Lung (tissue), 12 donors: ENCODE results near the gene COL4A6. TPM values are rescaled to one million over a fixed set of nuclear protein-coding genes. Genes with fewer than 3 reads are reported as not detected.

Source experiments
- ATAC-seq: fragments of 200-7000 bp; cut with Tn5 transposase; one replicate; pipeline ENCODE4 v1.9.1; 2020; ENCODE audit warnings: moderate number of reproducible peaks; ENCODE audit not compliant: insufficient read depth, low FRiP score
- DNase-seq, 3 donors: peaks; one replicate each; pipeline ENCODE4 v3.0.0-alpha.2; 2013 to 2017
- H3K27ac ChIP-seq, 2 donors: one replicate each; pipeline ENCODE4 v1.5.1; 2013; ENCODE audit warnings: mild to moderate bottlenecking in 2 of 2, moderate library complexity in 2 of 2, control low read depth in 1 of 2, inconsistent platforms in 1 of 2, low read depth in 1 of 2, low read length in 1 of 2
- H3K27me3 ChIP-seq, 3 donors: one replicate each; pipeline ENCODE4 v1.5.1; 2013; ENCODE audit warnings: low read length in 2 of 3; ENCODE audit not compliant: control insufficient read depth in 3 of 3, insufficient read depth in 3 of 3
- H3K36me3 ChIP-seq, 4 donors: one replicate each; pipeline ENCODE4 v1.5.1; 2013; ENCODE audit warnings: low read length in 4 of 4, mild to moderate bottlenecking in 1 of 4, moderate library complexity in 1 of 4; ENCODE audit not compliant: control insufficient read depth in 4 of 4, insufficient read depth in 4 of 4
- H3K4me1 ChIP-seq, 5 donors: one replicate each; pipeline ENCODE4 v1.5.1; 2013; ENCODE audit warnings: low read length in 5 of 5, mild to moderate bottlenecking in 2 of 5, moderate library complexity in 1 of 5; ENCODE audit not compliant: control insufficient read depth in 5 of 5, insufficient read depth in 5 of 5
- H3K4me3 ChIP-seq: one replicate; pipeline ENCODE4 v1.5.1; 2013; ENCODE audit warnings: mild to moderate bottlenecking, control low read depth, moderate library complexity
- H3K9ac ChIP-seq, 2 donors: one replicate each; pipeline ENCODE4 v1.5.1; 2013; ENCODE audit warnings: low read length in 2 of 2, control low read depth in 1 of 2; ENCODE audit not compliant: insufficient read depth in 1 of 2
- H3K9me3 ChIP-seq, 4 donors: one replicate each; pipeline ENCODE4 v1.5.1; 2013; ENCODE audit warnings: low read length in 3 of 4, mild to moderate bottlenecking in 1 of 4, moderate library complexity in 1 of 4; ENCODE audit not compliant: control insufficient read depth in 4 of 4, insufficient read depth in 3 of 4
- CTCF ChIP-seq: IDR thresholded peaks from 2 replicates; pipeline ENCODE4 v1.5.1; 2012; ENCODE audit warnings: mild to moderate bottlenecking; ENCODE audit errors: control extremely low read depth, extremely low read depth
- WGBS, 2 donors: extraction: QIAGEN DNeasy Blood & Tissue Kit; methylation state at CpG; one replicate each; pipeline ENCODE4 v1.1.7; 2013; 5-methylcytosine and 5-hydroxymethylcytosine counted together
- polyA plus RNA-seq, 2 donors: library from polyadenylated mRNA; stranded (reverse); fragments of 200-250 nt; gene quantifications; one replicate each; pipeline ENCODE4 v1.2.1, GENCODE V29; 2013
- total RNA-seq, 2 donors: library from RNA; depleted of rRNA in 1 of 2; stranded (reverse); fragments of >200 nt in 1 of 2; gene quantifications; one replicate each; pipeline ENCODE4 v1.2.1, GENCODE V29; 2014 to 2021
- donor health status: control.
- donor health status: control.
- donor health status: Bipolar disorder and iron deficiency.
- donor health status: healthy.
- donor health status: DM: yes; HTN: yes; CAD: no.

The COL4A6 gene
- total and polyA plus RNA-seq, 4 donors, result 0.57 to 16.7 (median 1.6) TPM

- H3K9ac ChIP-seq, result no peak overlapping the region
- no peak overlapping the region for H3K4me3 ChIP-seq
- TF ChIP-seq CTCF, result no peak
- H3K36me3 ChIP-seq, result no peaks in the 10 kb centered on the region
- WGBS, 2 donors, result 43 to 53% methylated on average over 3 of the region's 3 CpGs
- no peak overlapping the region for H3K27ac ChIP-seq
- H3K4me1 ChIP-seq, result no peaks in the 10 kb centered on the region
- DNase-seq, result no peak
- peaks cover 4 to 32% (median 5%) of the 10 kb centered on the region in 3 donors for H3K27me3 ChIP-seq
- H3K9me3 ChIP-seq, result no peaks in the 10 kb centered on the region
- no peak for ATAC-seq
Observed at GRCh38 chrX:108173874-108174273, 264.3 kb downstream of the COL4A6 start.

- ATAC-seq (no peak), DNase-seq (no peak)
- H3K27ac ChIP-seq, result no peak overlapping the region
- no peak for TF ChIP-seq CTCF
- no peaks in the 10 kb centered on the region for H3K9me3 ChIP-seq
- 91 to 95% methylated on average over 4 of the region's 4 CpGs for WGBS, 2 donors
- H3K4me1 ChIP-seq, result no peaks in the 10 kb centered on the region
- H3K36me3 ChIP-seq, result no peaks in the 10 kb centered on the region
- peaks cover 0 to 35% (median 5%) of the 10 kb centered on the region in 3 donors for H3K27me3 ChIP-seq
- no peak overlapping the region for H3K4me3 ChIP-seq
- no peak overlapping the region for H3K9ac ChIP-seq
Observed at GRCh38 chrX:108171671-108172070, 266.6 kb downstream of the COL4A6 start.

GRCh38 chrX:108169768-108170167, 268.5 kb downstream of the COL4A6 start:
- Histone ChIP-seq H3K36me3 (no peaks in the 10 kb centered on the region), H3K4me1 (peaks cover 0 to 3% (median 0%) of the 10 kb centered on the region in 5 donors), H3K27me3 (peaks cover 0 to 38% (median 5%) of the 10 kb centered on the region in 3 donors), H3K4me3 (no peak overlapping the region), H3K9me3 (no peaks in the 10 kb centered on the region), H3K9ac (no peak overlapping the region), H3K27ac (no peak overlapping the region)
- ATAC-seq (no peak), DNase-seq (no peak)
- TF ChIP-seq CTCF, result no peak
- WGBS, 2 donors, result 87 to 94% methylated on average over 3 of the region's 3 CpGs
